ENCODE measurements around the gene CRCP. TPM values are rescaled to one million over a fixed set of nuclear protein-coding genes. Genes with fewer than 3 reads are reported as not detected.

Gene CRCP
- total RNA-seq, 1 donor from 2014 or later, result 23.3 TPM

GRCh38 chr7:66138994-66139752 is 24.5 kb downstream of the CRCP start:
- TF ChIP-seq, protein P1, sequence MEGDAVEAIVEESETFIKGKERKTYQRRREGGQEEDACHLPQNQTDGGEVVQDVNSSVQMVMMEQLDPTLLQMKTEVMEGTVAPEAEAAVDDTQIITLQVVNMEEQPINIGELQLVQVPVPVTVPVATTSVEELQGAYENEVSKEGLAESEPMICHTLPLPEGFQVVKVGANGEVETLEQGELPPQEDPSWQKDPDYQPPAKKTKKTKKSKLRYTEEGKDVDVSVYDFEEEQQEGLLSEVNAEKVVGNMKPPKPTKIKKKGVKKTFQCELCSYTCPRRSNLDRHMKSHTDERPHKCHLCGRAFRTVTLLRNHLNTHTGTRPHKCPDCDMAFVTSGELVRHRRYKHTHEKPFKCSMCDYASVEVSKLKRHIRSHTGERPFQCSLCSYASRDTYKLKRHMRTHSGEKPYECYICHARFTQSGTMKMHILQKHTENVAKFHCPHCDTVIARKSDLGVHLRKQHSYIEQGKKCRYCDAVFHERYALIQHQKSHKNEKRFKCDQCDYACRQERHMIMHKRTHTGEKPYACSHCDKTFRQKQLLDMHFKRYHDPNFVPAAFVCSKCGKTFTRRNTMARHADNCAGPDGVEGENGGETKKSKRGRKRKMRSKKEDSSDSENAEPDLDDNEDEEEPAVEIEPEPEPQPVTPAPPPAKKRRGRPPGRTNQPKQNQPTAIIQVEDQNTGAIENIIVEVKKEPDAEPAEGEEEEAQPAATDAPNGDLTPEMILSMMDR (IDR thresholded peaks at IDR 0.05), result no peak
- Mint-ChIP-seq H3K4me1 (ENCODE audit: low read depth) (peaks cover 25% of the 10 kb centered on the region), H3K9me3 (ENCODE audit: low read depth) (no peaks in the 10 kb centered on the region), H3K27me3 (ENCODE audit: low read depth) (no peaks in the 10 kb centered on the region), H3K4me3 (ENCODE audit: unreplicated experiment) (no peak overlapping the region), H3K36me3 (ENCODE audit: low read depth) (peaks cover 20% of the 10 kb centered on the region), H3K27ac (ENCODE audit: unreplicated experiment) (peak overlapping the region; percentile 68)
- DNase-seq (ENCODE audit: low spot score), result no peak

- H3K4me3 Mint-ChIP-seq (ENCODE audit: unreplicated experiment), result no peak overlapping the region
- DNase-seq (ENCODE audit: low spot score), result no peak
- H3K27ac Mint-ChIP-seq (ENCODE audit: unreplicated experiment), result no peak overlapping the region
- peaks cover 28% of the 10 kb centered on the region for H3K4me1 Mint-ChIP-seq (ENCODE audit: low read depth)
- no peaks in the 10 kb centered on the region for H3K9me3 Mint-ChIP-seq (ENCODE audit: low read depth)
- no peaks in the 10 kb centered on the region for H3K27me3 Mint-ChIP-seq (ENCODE audit: low read depth)
- peaks cover 23% of the 10 kb centered on the region for H3K36me3 Mint-ChIP-seq (ENCODE audit: low read depth)
- TF ChIP-seq, protein P1 (IDR thresholded peaks at IDR 0.05), result peak; percentile 79
Measured at GRCh38 chr7:66140924-66141323, 26.3 kb downstream of the CRCP start.

DNA sequence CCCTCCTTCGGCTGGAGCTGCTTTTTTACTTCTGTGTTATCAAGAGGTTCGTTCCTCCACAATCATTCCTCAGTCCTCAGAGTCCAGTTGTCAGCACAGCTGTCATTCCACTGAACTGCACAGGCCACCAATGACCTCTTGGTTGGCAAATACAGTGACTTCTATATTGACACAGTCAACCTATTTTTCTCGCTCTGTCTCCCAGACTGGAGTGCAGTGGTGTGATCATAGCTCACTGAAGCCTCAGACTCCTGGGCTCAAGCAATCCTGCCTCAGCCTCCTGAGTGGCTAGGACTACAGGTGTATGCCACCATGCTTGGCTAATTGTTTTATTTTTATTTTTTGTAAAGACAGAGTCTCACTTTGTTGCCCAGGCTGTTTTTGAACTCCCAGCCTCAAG is 27.7 kb downstream of the CRCP start:
- no peak overlapping the region for H3K4me3 Mint-ChIP-seq (ENCODE audit: unreplicated experiment)
- H3K4me1 Mint-ChIP-seq (ENCODE audit: low read depth), result peaks cover 26% of the 10 kb centered on the region
- H3K27ac Mint-ChIP-seq (ENCODE audit: unreplicated experiment), result no peak overlapping the region
- H3K27me3 Mint-ChIP-seq (ENCODE audit: low read depth), result no peaks in the 10 kb centered on the region
- no peak for DNase-seq (ENCODE audit: low spot score)
- H3K9me3 Mint-ChIP-seq (ENCODE audit: low read depth), result no peaks in the 10 kb centered on the region
- H3K36me3 Mint-ChIP-seq (ENCODE audit: low read depth), result peaks cover 26% of the 10 kb centered on the region
- TF ChIP-seq, protein P1 (IDR thresholded peaks at IDR 0.05), result no peak

DNA sequence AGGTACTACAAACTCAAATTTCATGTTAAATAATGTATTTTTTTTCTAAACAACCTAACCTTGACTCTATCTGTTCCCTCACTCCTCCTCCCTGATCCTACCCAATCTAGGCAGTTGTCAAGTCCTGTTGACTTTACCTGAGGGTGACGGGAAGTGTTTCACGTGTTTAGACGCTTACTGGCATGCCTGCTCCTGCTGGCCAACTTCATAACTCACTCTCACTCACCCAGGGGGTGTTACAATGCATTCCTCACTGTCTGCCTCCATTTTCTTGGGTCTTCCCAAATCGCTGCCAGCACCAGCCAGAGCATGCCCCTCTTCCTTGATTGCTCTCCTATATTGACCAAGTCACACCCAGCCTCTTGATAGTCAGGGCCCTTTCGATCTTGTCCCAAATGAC is 28.3 kb downstream of the CRCP start:
- H3K27ac Mint-ChIP-seq (ENCODE audit: unreplicated experiment), result no peak overlapping the region
- H3K4me1 Mint-ChIP-seq (ENCODE audit: low read depth), result peaks cover 20% of the 10 kb centered on the region
- TF ChIP-seq, protein P1 (IDR thresholded peaks at IDR 0.05), result no peak
- no peaks in the 10 kb centered on the region for H3K27me3 Mint-ChIP-seq (ENCODE audit: low read depth)
- no peak for DNase-seq (ENCODE audit: low spot score)
- no peak overlapping the region for H3K4me3 Mint-ChIP-seq (ENCODE audit: unreplicated experiment)
- H3K36me3 Mint-ChIP-seq (ENCODE audit: low read depth), result peaks cover 26% of the 10 kb centered on the region
- H3K9me3 Mint-ChIP-seq (ENCODE audit: low read depth), result no peaks in the 10 kb centered on the region

DNA sequence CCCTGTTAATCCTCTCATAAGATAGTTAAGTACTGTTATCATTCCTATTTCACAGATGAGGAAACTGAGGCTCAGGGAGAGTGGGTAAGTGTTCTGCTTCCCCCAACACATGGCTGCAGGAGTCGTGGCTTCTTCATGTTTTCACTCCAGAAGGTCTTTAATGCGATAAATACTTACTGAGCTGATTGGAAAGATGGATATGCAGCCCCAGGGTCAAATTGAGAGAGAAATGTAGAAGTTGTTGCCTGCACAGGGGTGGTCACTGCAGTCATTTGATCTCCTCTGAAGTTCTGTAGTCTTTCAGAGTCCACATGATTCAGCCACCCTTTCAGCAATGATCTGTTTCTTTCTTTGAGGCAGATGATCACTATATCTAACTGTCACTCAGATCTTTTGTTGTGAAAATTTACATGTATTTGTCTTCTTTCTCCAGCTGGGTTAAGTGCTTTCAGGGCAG is 29.3 kb downstream of the CRCP start:
- DNase-seq (ENCODE audit: low spot score), result no peak
- Mint-ChIP-seq H3K4me1 (ENCODE audit: low read depth) (peaks cover 23% of the 10 kb centered on the region), H3K27ac (ENCODE audit: unreplicated experiment) (no peak overlapping the region), H3K4me3 (ENCODE audit: unreplicated experiment) (no peak overlapping the region), H3K9me3 (ENCODE audit: low read depth) (no peaks in the 10 kb centered on the region), H3K27me3 (ENCODE audit: low read depth) (no peaks in the 10 kb centered on the region), H3K36me3 (ENCODE audit: low read depth) (peaks cover 28% of the 10 kb centered on the region)
- TF ChIP-seq, protein P1 (IDR thresholded peaks at IDR 0.05), result no peak

Data from chondrocyte (in vitro differentiated cells).